ENCODE results near the gene OR56B1. TPM values are rescaled to one million over a fixed set of nuclear protein-coding genes. Genes with fewer than 3 reads are reported as not detected.
"Not testable (repeated sequence)": the region's sequence is repeated elsewhere in the genome, so short reads cannot be mapped to it uniquely, and the experiment has no call there.

OR56B1 gene
- total and polyA plus RNA-seq, 2 donors = 0.11 TPM; not detected in 1

DNA sequence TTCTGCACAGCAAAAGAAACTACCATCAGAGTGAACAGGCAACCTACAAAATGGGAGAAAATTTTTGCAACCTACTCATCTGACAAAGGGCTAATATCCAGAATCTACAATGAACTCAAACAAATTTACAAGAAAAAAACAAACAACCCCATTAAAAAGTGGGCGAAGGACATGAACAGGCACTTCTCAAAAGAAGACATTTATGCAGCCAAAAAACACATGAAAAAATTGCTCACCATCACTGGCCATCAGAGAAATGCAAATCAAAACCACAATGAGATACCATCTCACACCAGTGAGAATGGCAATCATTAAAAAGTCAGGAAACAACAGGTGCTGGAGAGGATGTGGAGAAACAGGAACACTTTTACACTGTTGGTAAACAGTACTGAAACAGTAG lies 19.7 kb upstream of the OR56B1 start:
- DNase-seq (ENCODE audit: low read depth in 6 of 9, low spot score in 9 of 9); H3K27me3 ChIP-seq (ENCODE audit: control insufficient read depth in 2 of 2, insufficient read depth in 1 of 2, low read length in 1 of 2); H3K4me1 ChIP-seq (ENCODE audit: control insufficient read depth in 2 of 2, insufficient read depth in 2 of 2, low read length in 2 of 2); H3K36me3 ChIP-seq (ENCODE audit: control insufficient read depth in 2 of 2, insufficient read depth in 2 of 2, low read length in 1 of 2); H3K9me3 ChIP-seq (ENCODE audit: control insufficient read depth in 2 of 2, insufficient read depth in 1 of 2, low read length in 1 of 2); H3K4me3 ChIP-seq (ENCODE audit: low read length in 2 of 2); H3K27ac ChIP-seq (ENCODE audit: low read depth in 1 of 2, low read length in 1 of 2): not testable (repeated sequence)
- WGBS = 44% methylated on average over 1 of the region's 1 CpG

DNA sequence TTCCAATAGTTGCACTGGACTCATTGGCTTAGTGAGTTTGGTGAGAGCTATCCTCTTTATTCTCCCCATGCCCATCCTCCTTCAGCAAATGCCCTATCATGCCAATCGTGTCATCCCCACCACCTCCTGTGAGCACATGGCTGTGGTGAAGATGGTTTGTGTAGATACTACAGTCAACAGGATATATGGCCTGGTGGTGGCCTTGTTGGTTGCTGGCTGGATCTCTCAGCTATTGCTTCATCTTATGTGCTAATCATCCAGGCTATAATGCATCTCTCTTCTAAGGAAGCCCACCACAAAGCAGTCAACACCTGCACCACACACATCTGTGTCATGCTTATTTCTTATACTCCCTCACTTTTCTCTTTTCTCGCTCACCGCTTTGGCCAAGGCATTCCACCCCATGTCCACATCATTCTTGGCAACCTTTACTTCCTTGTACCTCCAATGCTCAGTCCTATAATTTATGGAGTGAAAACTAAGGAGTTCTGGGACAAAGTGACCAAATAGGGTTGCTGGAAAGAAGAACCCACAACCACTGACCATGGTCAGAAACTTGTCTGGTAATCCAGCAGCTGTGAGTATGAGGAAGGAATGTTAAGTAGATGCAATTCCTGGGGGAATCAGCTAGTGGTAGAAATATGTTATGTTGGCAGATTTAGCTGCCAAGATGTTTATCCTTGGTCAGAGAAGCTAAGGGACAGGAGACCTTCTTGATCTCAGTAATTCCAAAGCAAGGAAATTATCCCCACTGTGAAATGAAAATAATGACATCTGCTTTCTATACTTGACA lies 16.3 kb upstream of the OR56B1 start:
- Histone ChIP-seq H3K27ac (ENCODE audit: low read depth in 1 of 2, low read length in 1 of 2) (no peak overlapping the region), H3K4me3 (ENCODE audit: low read length in 2 of 2) (no peak overlapping the region), H3K27me3 (ENCODE audit: control insufficient read depth in 2 of 2, insufficient read depth in 1 of 2, low read length in 1 of 2) (no peaks in the 10 kb centered on the region), H3K36me3 (ENCODE audit: control insufficient read depth in 2 of 2, insufficient read depth in 2 of 2, low read length in 1 of 2) (no peaks in the 10 kb centered on the region), H3K4me1 (ENCODE audit: control insufficient read depth in 2 of 2, insufficient read depth in 2 of 2, low read length in 2 of 2) (no peaks in the 10 kb centered on the region), H3K9me3 (ENCODE audit: control insufficient read depth in 2 of 2, insufficient read depth in 1 of 2, low read length in 1 of 2) (no peaks in the 10 kb centered on the region)
- DNase-seq (ENCODE audit: low read depth in 6 of 9, low spot score in 9 of 9) = no peak
- WGBS = 95% methylated on average over 3 of the region's 3 CpGs

DNA sequence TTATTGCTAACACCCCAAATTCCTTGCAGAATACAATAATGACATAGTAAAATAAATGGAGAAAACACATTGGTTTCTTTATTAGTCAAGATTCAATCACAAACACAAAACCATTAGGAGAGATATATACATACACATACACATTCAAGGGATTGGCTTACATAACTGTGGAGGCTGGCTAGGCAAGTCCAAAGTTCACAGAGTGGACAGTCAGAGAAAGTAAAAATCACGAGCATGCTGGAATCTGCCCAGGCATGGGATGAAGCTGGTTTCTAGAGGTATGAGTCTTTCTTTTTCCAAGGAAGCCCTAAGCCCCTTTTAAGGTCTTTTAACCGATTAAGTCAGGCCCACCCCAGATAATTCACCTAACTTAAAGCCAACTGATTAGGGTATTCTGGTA lies 13.6 kb upstream of the OR56B1 start:
- no peaks in the 10 kb centered on the region for H3K9me3 ChIP-seq (ENCODE audit: control insufficient read depth in 2 of 2, insufficient read depth in 1 of 2, low read length in 1 of 2)
- H3K4me3 ChIP-seq (ENCODE audit: low read length in 2 of 2) = no peak overlapping the region
- H3K27me3 ChIP-seq (ENCODE audit: control insufficient read depth in 2 of 2, insufficient read depth in 1 of 2, low read length in 1 of 2) = no peaks in the 10 kb centered on the region
- H3K4me1 ChIP-seq (ENCODE audit: control insufficient read depth in 2 of 2, insufficient read depth in 2 of 2, low read length in 2 of 2) = no peaks in the 10 kb centered on the region
- H3K27ac ChIP-seq (ENCODE audit: low read depth in 1 of 2, low read length in 1 of 2) = no peak overlapping the region
- DNase-seq (ENCODE audit: low read depth in 6 of 9, low spot score in 9 of 9) = no peak
- no peaks in the 10 kb centered on the region for H3K36me3 ChIP-seq (ENCODE audit: control insufficient read depth in 2 of 2, insufficient read depth in 2 of 2, low read length in 1 of 2)
- WGBS = 96% methylated on average over 2 of the region's 2 CpGs

DNA sequence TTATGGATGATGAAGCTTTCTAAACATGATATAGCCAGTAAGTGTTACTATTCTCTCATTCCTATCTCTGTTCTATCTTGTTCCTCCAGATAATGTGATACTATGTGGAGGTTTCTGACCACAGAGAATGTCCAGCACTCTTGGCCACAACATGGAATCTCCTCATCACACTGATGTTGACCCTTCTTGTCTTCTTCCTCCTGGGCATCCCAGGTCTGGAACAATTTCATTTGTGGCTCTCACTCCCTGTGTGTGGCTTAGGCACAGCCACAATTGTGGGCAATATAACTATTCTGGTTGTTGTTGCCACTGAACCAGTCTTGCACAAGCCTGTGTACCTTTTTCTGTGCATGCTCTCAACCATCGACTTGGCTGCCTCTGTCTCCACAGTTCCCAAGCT lies 9.9 kb upstream of the OR56B1 start:
- Histone ChIP-seq H3K27me3 (ENCODE audit: control insufficient read depth in 2 of 2, insufficient read depth in 1 of 2, low read length in 1 of 2) (no peaks in the 10 kb centered on the region), H3K4me1 (ENCODE audit: control insufficient read depth in 2 of 2, insufficient read depth in 2 of 2, low read length in 2 of 2) (no peaks in the 10 kb centered on the region), H3K36me3 (ENCODE audit: control insufficient read depth in 2 of 2, insufficient read depth in 2 of 2, low read length in 1 of 2) (no peaks in the 10 kb centered on the region), H3K9me3 (ENCODE audit: control insufficient read depth in 2 of 2, insufficient read depth in 1 of 2, low read length in 1 of 2) (no peaks in the 10 kb centered on the region), H3K27ac (ENCODE audit: low read depth in 1 of 2, low read length in 1 of 2) (no peak overlapping the region), H3K4me3 (ENCODE audit: low read length in 2 of 2) (no peak overlapping the region)
- DNase-seq (ENCODE audit: low read depth in 6 of 9, low spot score in 9 of 9) = no peak
- WGBS = 96% methylated on average over 1 of the region's 1 CpG

DNA sequence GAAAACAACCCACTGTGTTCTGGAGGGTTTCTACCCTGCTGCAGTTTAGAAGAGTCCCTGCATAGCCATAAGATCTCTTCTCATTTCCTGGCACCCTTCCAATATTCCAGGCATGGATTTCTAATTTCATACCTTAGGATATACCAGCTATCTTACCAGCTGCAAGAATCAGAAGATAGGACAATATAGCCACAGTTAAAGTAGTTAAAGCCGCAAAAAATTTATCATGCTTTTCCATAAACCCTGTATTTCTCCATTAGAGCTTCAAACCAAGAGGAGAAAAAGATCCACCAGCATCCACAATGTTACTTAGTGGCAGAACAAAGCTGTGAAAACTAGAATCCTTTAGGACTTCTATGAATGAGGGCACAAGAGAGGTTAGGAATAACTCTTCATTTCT lies 8.6 kb upstream of the OR56B1 start:
- 99% methylated on average over 1 of the region's 1 CpG for WGBS
- H3K9me3 ChIP-seq (ENCODE audit: control insufficient read depth in 2 of 2, insufficient read depth in 1 of 2, low read length in 1 of 2) = no peaks in the 10 kb centered on the region
- H3K27ac ChIP-seq (ENCODE audit: low read depth in 1 of 2, low read length in 1 of 2) = no peak overlapping the region
- H3K4me1 ChIP-seq (ENCODE audit: control insufficient read depth in 2 of 2, insufficient read depth in 2 of 2, low read length in 2 of 2) = no peaks in the 10 kb centered on the region
- H3K36me3 ChIP-seq (ENCODE audit: control insufficient read depth in 2 of 2, insufficient read depth in 2 of 2, low read length in 1 of 2) = no peaks in the 10 kb centered on the region
- no peak for DNase-seq (ENCODE audit: low read depth in 6 of 9, low spot score in 9 of 9)
- no peak overlapping the region for H3K4me3 ChIP-seq (ENCODE audit: low read length in 2 of 2)
- H3K27me3 ChIP-seq (ENCODE audit: control insufficient read depth in 2 of 2, insufficient read depth in 1 of 2, low read length in 1 of 2) = no peaks in the 10 kb centered on the region

DNA sequence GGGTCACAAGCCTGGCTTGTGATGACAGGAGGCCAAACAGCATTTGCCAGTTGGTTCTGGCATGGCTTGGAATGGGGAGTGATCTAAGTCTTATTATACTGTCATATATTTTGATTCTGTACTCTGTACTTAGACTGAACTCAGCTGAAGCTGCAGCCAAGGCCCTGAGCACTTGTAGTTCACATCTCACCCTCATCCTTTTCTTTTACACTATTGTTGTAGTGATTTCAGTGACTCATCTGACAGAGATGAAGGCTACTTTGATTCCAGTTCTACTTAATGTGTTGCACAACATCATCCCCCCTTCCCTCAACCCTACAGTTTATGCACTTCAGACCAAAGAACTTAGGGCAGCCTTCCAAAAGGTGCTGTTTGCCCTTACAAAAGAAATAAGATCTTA lies 843 bp downstream of the OR56B1 start:
- no peak for DNase-seq (ENCODE audit: low read depth in 6 of 9, low spot score in 9 of 9)
- H3K4me3 ChIP-seq (ENCODE audit: low read length in 2 of 2) = no peak overlapping the region
- H3K27ac ChIP-seq (ENCODE audit: low read depth in 1 of 2, low read length in 1 of 2) = no peak overlapping the region
- H3K27me3 ChIP-seq (ENCODE audit: control insufficient read depth in 2 of 2, insufficient read depth in 1 of 2, low read length in 1 of 2) = no peaks in the 10 kb centered on the region
- H3K9me3 ChIP-seq (ENCODE audit: control insufficient read depth in 2 of 2, insufficient read depth in 1 of 2, low read length in 1 of 2) = no peaks in the 10 kb centered on the region
- no peaks in the 10 kb centered on the region for H3K36me3 ChIP-seq (ENCODE audit: control insufficient read depth in 2 of 2, insufficient read depth in 2 of 2, low read length in 1 of 2)
- no peaks in the 10 kb centered on the region for H3K4me1 ChIP-seq (ENCODE audit: control insufficient read depth in 2 of 2, insufficient read depth in 2 of 2, low read length in 2 of 2)

DNA sequence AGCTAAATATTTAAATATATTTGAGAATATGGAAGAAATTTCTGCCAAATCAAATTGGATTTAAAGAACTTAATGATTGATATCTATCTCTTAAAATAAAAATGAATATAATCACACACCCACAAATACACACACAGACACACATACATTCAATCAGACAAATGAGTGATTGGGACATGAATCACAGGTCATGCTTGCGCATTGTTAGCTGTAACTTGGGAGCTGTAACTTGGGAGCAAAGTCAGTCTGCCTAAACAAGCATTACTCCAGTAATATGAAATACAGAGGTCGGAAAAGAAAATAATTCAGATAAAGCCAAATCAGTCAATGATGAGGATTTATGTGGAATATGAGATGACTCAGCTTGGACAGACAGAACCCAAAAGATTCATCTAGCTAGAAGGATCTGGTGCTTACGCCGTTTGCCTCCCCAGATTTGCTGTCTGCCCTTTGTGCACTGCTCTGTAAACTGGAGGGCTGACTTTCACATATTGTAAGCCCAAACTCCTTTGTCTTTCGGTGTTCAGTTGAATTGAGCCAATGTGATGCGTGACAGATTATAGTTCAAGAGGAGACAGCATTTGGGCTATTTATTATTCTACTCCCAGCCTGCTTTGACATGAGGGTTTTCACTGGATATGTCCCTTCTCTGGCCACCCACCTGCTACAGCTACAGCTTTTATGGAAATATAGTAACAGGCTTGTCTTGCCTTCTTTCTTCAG lies 1.6 kb downstream of the OR56B1 start:
- no peak for DNase-seq (ENCODE audit: low read depth in 6 of 9, low spot score in 9 of 9)
- no peaks in the 10 kb centered on the region for H3K9me3 ChIP-seq (ENCODE audit: control insufficient read depth in 2 of 2, insufficient read depth in 1 of 2, low read length in 1 of 2)
- no peaks in the 10 kb centered on the region for H3K4me1 ChIP-seq (ENCODE audit: control insufficient read depth in 2 of 2, insufficient read depth in 2 of 2, low read length in 2 of 2)
- H3K27ac ChIP-seq (ENCODE audit: low read depth in 1 of 2, low read length in 1 of 2) = no peak overlapping the region
- H3K4me3 ChIP-seq (ENCODE audit: low read length in 2 of 2) = no peak overlapping the region
- no peaks in the 10 kb centered on the region for H3K36me3 ChIP-seq (ENCODE audit: control insufficient read depth in 2 of 2, insufficient read depth in 2 of 2, low read length in 1 of 2)
- no peaks in the 10 kb centered on the region for H3K27me3 ChIP-seq (ENCODE audit: control insufficient read depth in 2 of 2, insufficient read depth in 1 of 2, low read length in 1 of 2)
- WGBS = 96% methylated on average over 6 of the region's 6 CpGs

DNA sequence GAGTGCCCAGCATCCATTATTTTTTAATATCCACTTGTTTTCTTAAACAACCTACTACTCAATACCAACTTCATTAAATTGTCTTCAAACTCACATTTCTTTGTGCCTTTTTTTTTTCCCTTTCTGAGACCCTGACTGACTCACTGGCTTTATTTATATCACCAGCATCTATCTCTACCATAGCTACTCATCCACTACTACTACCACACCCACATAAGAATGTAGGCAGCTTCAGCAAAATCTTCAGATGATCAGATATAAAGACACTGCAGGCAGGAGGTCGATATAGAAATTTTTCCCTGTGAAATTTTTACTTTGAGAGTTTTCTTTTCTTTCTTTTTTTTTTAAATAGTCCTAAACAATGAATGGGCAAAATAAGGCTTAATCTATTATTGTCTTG lies 2.2 kb downstream of the OR56B1 start:
- no peak for DNase-seq (ENCODE audit: low read depth in 6 of 9, low spot score in 9 of 9)
- H3K27me3 ChIP-seq (ENCODE audit: control insufficient read depth in 2 of 2, insufficient read depth in 1 of 2, low read length in 1 of 2) = no peaks in the 10 kb centered on the region
- H3K4me1 ChIP-seq (ENCODE audit: control insufficient read depth in 2 of 2, insufficient read depth in 2 of 2, low read length in 2 of 2) = no peaks in the 10 kb centered on the region
- 80% methylated on average over 1 of the region's 1 CpG for WGBS
- H3K27ac ChIP-seq (ENCODE audit: low read depth in 1 of 2, low read length in 1 of 2) = no peak overlapping the region
- H3K36me3 ChIP-seq (ENCODE audit: control insufficient read depth in 2 of 2, insufficient read depth in 2 of 2, low read length in 1 of 2) = no peaks in the 10 kb centered on the region
- H3K9me3 ChIP-seq (ENCODE audit: control insufficient read depth in 2 of 2, insufficient read depth in 1 of 2, low read length in 1 of 2) = no peaks in the 10 kb centered on the region
- no peak overlapping the region for H3K4me3 ChIP-seq (ENCODE audit: low read length in 2 of 2)

DNA sequence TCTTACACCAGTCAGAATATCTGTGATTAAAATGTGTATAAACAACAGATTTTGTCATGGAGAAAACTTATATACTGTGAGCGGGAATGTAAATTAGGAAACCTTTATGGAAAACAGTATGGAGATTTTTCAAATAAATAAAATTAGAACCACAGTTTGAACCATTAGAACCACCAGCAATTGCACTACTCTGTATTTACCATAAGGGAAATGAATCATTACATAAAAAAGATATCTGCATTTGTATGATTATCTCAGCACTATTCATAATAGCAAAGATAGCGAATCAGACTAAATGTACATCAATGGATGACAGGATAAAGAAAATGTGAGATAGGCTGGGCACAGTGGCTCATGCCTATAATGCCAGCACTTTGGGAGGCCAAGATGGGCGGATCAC lies 10.4 kb downstream of the OR56B1 start:
- no peak overlapping the region for H3K4me3 ChIP-seq (ENCODE audit: low read length in 2 of 2)
- no peaks in the 10 kb centered on the region for H3K4me1 ChIP-seq (ENCODE audit: control insufficient read depth in 2 of 2, insufficient read depth in 2 of 2, low read length in 2 of 2)
- H3K27me3 ChIP-seq (ENCODE audit: control insufficient read depth in 2 of 2, insufficient read depth in 1 of 2, low read length in 1 of 2) = no peaks in the 10 kb centered on the region
- no peaks in the 10 kb centered on the region for H3K9me3 ChIP-seq (ENCODE audit: control insufficient read depth in 2 of 2, insufficient read depth in 1 of 2, low read length in 1 of 2)
- no peak for DNase-seq (ENCODE audit: low read depth in 6 of 9, low spot score in 9 of 9)
- WGBS = 98% methylated on average over 3 of the region's 3 CpGs
- no peak overlapping the region for H3K27ac ChIP-seq (ENCODE audit: low read depth in 1 of 2, low read length in 1 of 2)
- no peaks in the 10 kb centered on the region for H3K36me3 ChIP-seq (ENCODE audit: control insufficient read depth in 2 of 2, insufficient read depth in 2 of 2, low read length in 1 of 2)
